ENCODE results near the gene MYO3B.
"Not testable (repeated sequence)": the region's sequence is repeated elsewhere in the genome, so short reads cannot be mapped to it uniquely, and the experiment has no call there.

MYO3B gene

GRCh38 chr2:170212625-170213280, 34.8 kb downstream of the MYO3B start:
- no peak for DNase-seq

GRCh38 chr2:170213281-170213625, 35.3 kb downstream of the MYO3B start:
- not testable (repeated sequence) for DNase-seq

GRCh38 chr2:170213651-170214050, 35.7 kb downstream of the MYO3B start:
- DNase-seq, result no peak

GRCh38 chr2:170214309-170214948, 36.5 kb downstream of the MYO3B start:
- DNase-seq, result no peak

- no peak for DNase-seq
These were observed 37.1 kb downstream of the MYO3B start for GRCh38 chr2:170215021-170215420.

- DNase-seq, result no peak
These were observed 38.5 kb downstream of the MYO3B start for GRCh38 chr2:170216428-170216827.

GRCh38 chr2:170216981-170217380, 39.0 kb downstream of the MYO3B start:
- DNase-seq, result no peak

- no peak for DNase-seq
These were observed 39.9 kb downstream of the MYO3B start for GRCh38 chr2:170217778-170218251.

GRCh38 chr2:170218456-170218855, 40.5 kb downstream of the MYO3B start:
- DNase-seq, result no peak

- DNase-seq, result no peak
These were observed 41.0 kb downstream of the MYO3B start for GRCh38 chr2:170218931-170219330.

GRCh38 chr2:170221317-170222288, 43.7 kb downstream of the MYO3B start:
- DNase-seq, result no peak

GRCh38 chr2:170222298-170222697, 44.4 kb downstream of the MYO3B start:
- DNase-seq, result no peak

GRCh38 chr2:170222842-170223241, 44.9 kb downstream of the MYO3B start:
- no peak for DNase-seq

GRCh38 chr2:170224692-170225294, 46.8 kb downstream of the MYO3B start:
- no peak for DNase-seq

GRCh38 chr2:170226216-170226615, 48.3 kb downstream of the MYO3B start:
- DNase-seq, result no peak

GRCh38 chr2:170227507-170227947, 49.6 kb downstream of the MYO3B start:
- DNase-seq, result no peak

GRCh38 chr2:170227951-170228350, 50.0 kb downstream of the MYO3B start:
- no peak for DNase-seq

- DNase-seq, result no peak
These were observed 50.5 kb downstream of the MYO3B start for GRCh38 chr2:170228429-170228828.

GRCh38 chr2:170229125-170229524, 51.2 kb downstream of the MYO3B start:
- no peak for DNase-seq

GRCh38 chr2:170229744-170230143, 51.8 kb downstream of the MYO3B start:
- DNase-seq, result no peak

- peak; percentile 5 for DNase-seq
These were observed 58.1 kb downstream of the MYO3B start for GRCh38 chr2:170235860-170236679.

- DNase-seq, result no peak
These were observed 58.7 kb downstream of the MYO3B start for GRCh38 chr2:170236680-170237047.

Measured in stimulated activated CD4-positive, alpha-beta T cell treated with anti-CD3 and anti-CD28 coated beads, Interleukin-1b, Interleukin-23, amount 100 ng/mL, for 48 hours (primary cell).